Activated CD4-positive, alpha-beta T cell treated with anti-CD3 and anti-CD28 coated beads, Interleukin-2, amount 10 ng/mL, durations not matched to agents 7 days and 5 days (primary cell): ENCODE results near the gene R3HDM1. TPM values are rescaled to one million over a fixed set of nuclear protein-coding genes. Genes with fewer than 3 reads are reported as not detected.
"Not testable (repeated sequence)": the region's sequence is repeated elsewhere in the genome, so short reads cannot be mapped to it uniquely, and the experiment has no call there.

Source experiments
- CTCF ChIA-PET: fragments of 350-600 bp; sonication (Branson Sonifier 250); formaldehyde crosslinking; loops from one replicate; lab custom pipeline; 2021; ENCODE audit warnings: antibody characterized with exemption; lab: Charles Lee
- POLR2A ChIA-PET: fragments of 350-600 bp; sonication (Branson Sonifier 250); formaldehyde crosslinking; loops from one replicate; lab custom pipeline; 2021; ENCODE audit warnings: antibody characterized with exemption; lab: Charles Lee
- DNase-seq: peaks from one replicate; pipeline ENCODE4 v3.0.0-alpha.2; 2020
- H3K27ac Mint-ChIP-seq: one replicate; pipeline ENCODE4 v1.8.0; 2021; ENCODE audit warnings: mild to moderate bottlenecking, moderate library complexity, mixed read lengths
- H3K27me3 Mint-ChIP-seq: one replicate; pipeline ENCODE4 v1.8.0; 2021; ENCODE audit warnings: mixed read lengths
- H3K36me3 Mint-ChIP-seq: one replicate; pipeline ENCODE4 v1.8.0; 2021; ENCODE audit warnings: low read depth, mixed read lengths
- H3K4me1 Mint-ChIP-seq: one replicate; pipeline ENCODE4 v1.8.0; 2021; ENCODE audit warnings: mixed read lengths
- H3K4me3 Mint-ChIP-seq: one replicate; pipeline ENCODE4 v1.8.0; 2021; ENCODE audit warnings: mild to moderate bottlenecking, moderate library complexity, mixed read lengths
- H3K9me3 Mint-ChIP-seq: one replicate; pipeline ENCODE4 v1.8.0; 2021; ENCODE audit warnings: mixed read lengths
- total RNA-seq, 2 experiments: library from RNA; stranded (reverse); gene quantifications; one replicate each; pipeline ENCODE4 v1.2.3, GENCODE V29; 2021

The R3HDM1 gene
- total RNA-seq, result 10 to 100 TPM; 52.3 to 52.5 TPM

- Mint-ChIP-seq H3K27ac (no peak within 1 kb of the TSS), H3K4me3 (no peak within 1 kb of the TSS), H3K4me1 (peaks cover 40% of the 10 kb centered on the region), H3K9me3 (no peaks in the 10 kb centered on the region), H3K27me3 (no peaks in the 10 kb centered on the region), H3K36me3 (peaks cover 11% of the 10 kb centered on the region)
- POLR2A ChIA-PET, result no interaction called here
- peak; percentile 99 for DNase-seq
- CTCF ChIA-PET, result interaction anchor here (0.6 to 1.3 kb wide), 4 partner anchors 14 to 211 kb away, joined by 3 to 5 read pairs (median 3); no protein-coding TSS in a partner anchor
Observed at GRCh38 chr2:135531231-135532197, at the start of gene R3HDM1. R3HDM1 (plus strand) TSS chr2:135531484; CDS start chr2:135604846, 73,362 bp downstream.

- Mint-ChIP-seq H3K4me3 (no peak overlapping the region), H3K27ac (no peak overlapping the region), H3K9me3 (peaks cover 7% of the 10 kb centered on the region), H3K4me1 (no peaks in the 10 kb centered on the region), H3K36me3 (peaks cover 10% of the 10 kb centered on the region), H3K27me3 (no peaks in the 10 kb centered on the region)
- POLR2A ChIA-PET, result no interaction called here
- DNase-seq, result no peak
- CTCF ChIA-PET, result no interaction called here
Observed at GRCh38 chr2:135485441-135485840, 45.8 kb upstream of the R3HDM1 start.

GRCh38 chr2:135490376-135490775 is 40.9 kb upstream of the R3HDM1 start:
- Mint-ChIP-seq H3K36me3 (peaks cover 7% of the 10 kb centered on the region), H3K27me3 (no peaks in the 10 kb centered on the region), H3K27ac (no peak overlapping the region), H3K4me3 (no peak overlapping the region), H3K9me3 (peaks cover 5% of the 10 kb centered on the region), H3K4me1 (peaks cover 2% of the 10 kb centered on the region)
- ChIA-PET CTCF (no interaction called here), POLR2A (no interaction called here)
- DNase-seq, result no peak

- Mint-ChIP-seq H3K36me3 (peaks cover 14% of the 10 kb centered on the region), H3K4me3 (no peak overlapping the region), H3K27ac (no peak overlapping the region), H3K4me1 (peaks cover 2% of the 10 kb centered on the region), H3K9me3 (peaks cover 14% of the 10 kb centered on the region), H3K27me3 (no peaks in the 10 kb centered on the region)
- ChIA-PET CTCF (no interaction called here), POLR2A (no interaction called here)
- DNase-seq, result no peak
Observed at GRCh38 chr2:135494503-135494902, 36.8 kb upstream of the R3HDM1 start.

GRCh38 chr2:135494917-135495316 is 36.4 kb upstream of the R3HDM1 start:
- Mint-ChIP-seq H3K9me3 (peaks cover 18% of the 10 kb centered on the region), H3K36me3 (peaks cover 16% of the 10 kb centered on the region), H3K27me3 (no peaks in the 10 kb centered on the region), H3K27ac (no peak overlapping the region), H3K4me1 (peaks cover 2% of the 10 kb centered on the region), H3K4me3 (no peak overlapping the region)
- POLR2A ChIA-PET, result no interaction called here
- no peak for DNase-seq
- CTCF ChIA-PET, result no interaction called here

- POLR2A ChIA-PET, H3K4me3 Mint-ChIP-seq, H3K4me1 Mint-ChIP-seq, H3K27ac Mint-ChIP-seq, DNase-seq, CTCF ChIA-PET, H3K27me3 Mint-ChIP-seq: not testable (repeated sequence)
- Mint-ChIP-seq H3K9me3 (peaks cover 20% of the 10 kb centered on the region), H3K36me3 (peaks cover 28% of the 10 kb centered on the region)
Observed at GRCh38 chr2:135498588-135498987, 32.7 kb upstream of the R3HDM1 start.

GRCh38 chr2:135504811-135505210 is 26.5 kb upstream of the R3HDM1 start:
- CTCF ChIA-PET, result no interaction called here
- POLR2A ChIA-PET, result no interaction called here
- Mint-ChIP-seq H3K9me3 (peaks cover 7% of the 10 kb centered on the region), H3K4me1 (no peaks in the 10 kb centered on the region), H3K4me3 (no peak overlapping the region), H3K27me3 (no peaks in the 10 kb centered on the region), H3K36me3 (peaks cover 15% of the 10 kb centered on the region), H3K27ac (no peak overlapping the region)
- DNase-seq, result no peak

GRCh38 chr2:135510577-135510976 is 20.7 kb upstream of the R3HDM1 start:
- ChIA-PET POLR2A (no interaction called here), CTCF (no interaction called here)
- DNase-seq, result no peak
- Mint-ChIP-seq H3K36me3 (peaks cover 6% of the 10 kb centered on the region), H3K4me1 (peaks cover 4% of the 10 kb centered on the region), H3K9me3 (peaks cover 12% of the 10 kb centered on the region), H3K4me3 (no peak overlapping the region), H3K27ac (no peak overlapping the region), H3K27me3 (no peaks in the 10 kb centered on the region)

GRCh38 chr2:135512099-135512498 is 19.2 kb upstream of the R3HDM1 start:
- Mint-ChIP-seq H3K4me3 (no peak overlapping the region), H3K27me3 (no peaks in the 10 kb centered on the region), H3K27ac (no peak overlapping the region), H3K9me3 (peaks cover 10% of the 10 kb centered on the region), H3K36me3 (peaks cover 6% of the 10 kb centered on the region), H3K4me1 (peaks cover 4% of the 10 kb centered on the region)
- CTCF ChIA-PET, result no interaction called here
- POLR2A ChIA-PET, result no interaction called here
- no peak for DNase-seq

GRCh38 chr2:135525786-135526185 is 5.5 kb upstream of the R3HDM1 start:
- CTCF ChIA-PET, result interaction anchor here (0.7 kb wide), 1 partner anchor 146 kb away, joined by 4 read pairs; no protein-coding TSS in a partner anchor
- Mint-ChIP-seq H3K4me1 (peaks cover 25% of the 10 kb centered on the region), H3K36me3 (peaks cover 7% of the 10 kb centered on the region), H3K27ac (no peak overlapping the region), H3K9me3 (no peaks in the 10 kb centered on the region), H3K4me3 (no peak overlapping the region), H3K27me3 (no peaks in the 10 kb centered on the region)
- POLR2A ChIA-PET, result no interaction called here
- DNase-seq, result no peak

GRCh38 chr2:135528006-135528405 is 3.3 kb upstream of the R3HDM1 start:
- DNase-seq, result no peak
- H3K27me3 Mint-ChIP-seq, result no peaks in the 10 kb centered on the region
- peaks cover 33% of the 10 kb centered on the region for H3K4me1 Mint-ChIP-seq
- ChIA-PET POLR2A (no interaction called here), CTCF (interaction anchor here (1.1 kb wide), 1 partner anchor 181 kb away, joined by 5 read pairs; no protein-coding TSS in a partner anchor)
- H3K36me3 Mint-ChIP-seq, result peaks cover 5% of the 10 kb centered on the region
- H3K4me3 Mint-ChIP-seq, result no peak overlapping the region
- no peak overlapping the region for H3K27ac Mint-ChIP-seq
- H3K9me3 Mint-ChIP-seq, result no peaks in the 10 kb centered on the region

GRCh38 chr2:135530313-135531230 is 712 bp upstream of the R3HDM1 start, which contains the start of gene ZRANB3:
ZRANB3 (minus strand) TSS chr2:135531218.
- no peak within 1 kb of the TSS for H3K27ac Mint-ChIP-seq
- no peak within 1 kb of the TSS for H3K4me3 Mint-ChIP-seq
- ChIA-PET POLR2A (no interaction called here), CTCF (interaction anchor here (0.6 to 1.3 kb wide), 4 partner anchors 15 to 212 kb away, joined by 3 to 5 read pairs (median 3); no protein-coding TSS in a partner anchor)
- peaks cover 8% of the 10 kb centered on the region for H3K36me3 Mint-ChIP-seq
- H3K9me3 Mint-ChIP-seq, result no peaks in the 10 kb centered on the region
- peak; percentile 97 for DNase-seq
- H3K27me3 Mint-ChIP-seq, result no peaks in the 10 kb centered on the region
- peaks cover 44% of the 10 kb centered on the region for H3K4me1 Mint-ChIP-seq
